ENCODE results near the gene CARS2. TPM values are rescaled to one million over a fixed set of nuclear protein-coding genes. Genes with fewer than 3 reads are reported as not detected.

CARS2 gene
- total and polyA plus RNA-seq, 4 donors: 61.9 to 102 (median 75.0) TPM

GRCh38 chr13:110719036-110719710 lies 13.3 kb upstream of the CARS2 start:
- Histone ChIP-seq H3K9me3 (ENCODE audit: control insufficient read depth in 4 of 4, insufficient read depth in 3 of 4, low read length in 3 of 4) (peaks cover 0 to 3% (median 0%) of the 10 kb centered on the region in 4 donors), H3K27me3 (ENCODE audit: control insufficient read depth in 3 of 3, insufficient read depth in 3 of 3, low read length in 2 of 3) (no peaks in the 10 kb centered on the region), H3K4me1 (ENCODE audit: control insufficient read depth in 5 of 5, insufficient read depth in 5 of 5, low read length in 5 of 5) (peaks cover 0 to 18% (median 4%) of the 10 kb centered on the region in 5 donors), H3K4me3 (no peak overlapping the region), H3K27ac (ENCODE audit: low read depth in 1 of 2, low read length in 1 of 2) (no peak overlapping the region), H3K36me3 (ENCODE audit: control insufficient read depth in 4 of 4, insufficient read depth in 4 of 4, low read length in 4 of 4) (peaks cover 0 to 21% (median 7%) of the 10 kb centered on the region in 4 donors), H3K9ac (ENCODE audit: insufficient read depth in 1 of 2, low read length in 2 of 2) (no peak overlapping the region)
- DNase-seq (no peak), ATAC-seq (ENCODE audit: insufficient read depth, low FRiP score) (no peak)
- no peak for TF ChIP-seq CTCF (IDR thresholded peaks at IDR 0.05; ENCODE audit: control extremely low read depth, extremely low read depth)
- WGBS, 2 donors: 98% methylated on average over 59 to 61 of the region's 61 CpGs

- DNase-seq (peak in 1 of 3 donors; percentile 50), ATAC-seq (ENCODE audit: insufficient read depth, low FRiP score) (no peak)
- peaks cover 0 to 21% (median 7%) of the 10 kb centered on the region in 4 donors for H3K36me3 ChIP-seq (ENCODE audit: control insufficient read depth in 4 of 4, insufficient read depth in 4 of 4, low read length in 4 of 4)
- H3K9me3 ChIP-seq (ENCODE audit: control insufficient read depth in 4 of 4, insufficient read depth in 3 of 4, low read length in 3 of 4): peaks cover 0 to 3% (median 0%) of the 10 kb centered on the region in 4 donors
- H3K4me3 ChIP-seq: peak overlapping the region; percentile 72
- peaks cover 3 to 23% (median 7%) of the 10 kb centered on the region in 5 donors for H3K4me1 ChIP-seq (ENCODE audit: control insufficient read depth in 5 of 5, insufficient read depth in 5 of 5, low read length in 5 of 5)
- no peak for TF ChIP-seq CTCF (IDR thresholded peaks at IDR 0.05; ENCODE audit: control extremely low read depth, extremely low read depth)
- H3K27ac ChIP-seq (ENCODE audit: low read depth in 1 of 2, low read length in 1 of 2): peak overlapping the region; percentile 96 to 98
- peak overlapping the region; percentile 69 to 87 for H3K9ac ChIP-seq (ENCODE audit: insufficient read depth in 1 of 2, low read length in 2 of 2)
- WGBS, 2 donors: 0% methylated on average over 12 of the region's 12 CpGs
- no peaks in the 10 kb centered on the region for H3K27me3 ChIP-seq (ENCODE audit: control insufficient read depth in 3 of 3, insufficient read depth in 3 of 3, low read length in 2 of 3)
Measured at GRCh38 chr13:110716247-110716515, 10.3 kb upstream of the CARS2 start.

GRCh38 chr13:110715395-110716246 lies 9.7 kb upstream of the CARS2 start:
- TF ChIP-seq CTCF (IDR thresholded peaks at IDR 0.05; ENCODE audit: control extremely low read depth, extremely low read depth): no peak
- WGBS, 2 donors: 0 to 1% methylated on average over 70 to 74 of the region's 74 CpGs

More at GRCh38 chr13:110715395-110716246, 9.7 kb upstream of the CARS2 start:
- Histone ChIP-seq H3K27ac (ENCODE audit: low read depth in 1 of 2, low read length in 1 of 2) (peak overlapping the region; percentile 97 to 98), H3K4me3 (peak overlapping the region; percentile 72), H3K4me1 (ENCODE audit: control insufficient read depth in 5 of 5, insufficient read depth in 5 of 5, low read length in 5 of 5) (peaks cover 4 to 24% (median 8%) of the 10 kb centered on the region in 5 donors), H3K9ac (ENCODE audit: insufficient read depth in 1 of 2, low read length in 2 of 2) (peak overlapping the region; percentile 69 to 87), H3K9me3 (ENCODE audit: control insufficient read depth in 4 of 4, insufficient read depth in 3 of 4, low read length in 3 of 4) (peaks cover 0 to 3% (median 0%) of the 10 kb centered on the region in 4 donors), H3K36me3 (ENCODE audit: control insufficient read depth in 4 of 4, insufficient read depth in 4 of 4, low read length in 4 of 4) (peaks cover 0 to 17% (median 7%) of the 10 kb centered on the region in 4 donors), H3K27me3 (ENCODE audit: control insufficient read depth in 3 of 3, insufficient read depth in 3 of 3, low read length in 2 of 3) (no peaks in the 10 kb centered on the region)
- peak; percentile 99 to 100 (median 100) for DNase-seq
- ATAC-seq (ENCODE audit: insufficient read depth, low FRiP score): peak; percentile 69

All from lung (tissue), 12 donors.